HUES48 (cell line): Measurements from ENCODE around the gene E2F3.

Experiments
- H3K27ac ChIP-seq: one replicate; pipeline ENCODE4 v1.7.0; 2013; ENCODE audit warnings: low read depth, low read length, inconsistent platforms
- H3K27me3 ChIP-seq: 2 replicates; pipeline ENCODE4 v1.6.1; 2013; ENCODE audit warnings: mild to moderate bottlenecking, low read length; ENCODE audit not compliant: control insufficient read depth, insufficient read depth
- H3K36me3 ChIP-seq: 2 replicates; pipeline ENCODE4 v1.6.1; 2013; ENCODE audit warnings: low read length; ENCODE audit not compliant: control insufficient read depth, insufficient read depth
- H3K4me1 ChIP-seq: 2 replicates; pipeline ENCODE4 v1.6.1; 2013; ENCODE audit warnings: mild to moderate bottlenecking, low read length; ENCODE audit not compliant: control insufficient read depth, insufficient read depth
- H3K4me3 ChIP-seq: 2 replicates; pipeline ENCODE4 v1.5.1; 2013; ENCODE audit warnings: mild to moderate bottlenecking, low read depth, low read length
- H3K9ac ChIP-seq: 2 replicates; pipeline ENCODE4 v1.6.1; 2013; ENCODE audit warnings: mild to moderate bottlenecking, low read depth, low read length, moderate library complexity
- H3K9me3 ChIP-seq: 2 replicates; pipeline ENCODE4 v1.6.1; 2013; ENCODE audit warnings: low read length; ENCODE audit not compliant: control insufficient read depth, insufficient read depth

Gene E2F3

GRCh38 chr6:20533746-20534294 lies 132.1 kb downstream of the E2F3 start:
- peaks cover 15% of the 10 kb centered on the region for H3K4me1 ChIP-seq
- peak overlapping the region; percentile 96 for H3K27ac ChIP-seq
- H3K4me3 ChIP-seq: peak overlapping the region; percentile 86
- no peaks in the 10 kb centered on the region for H3K27me3 ChIP-seq
- H3K9me3 ChIP-seq: no peaks in the 10 kb centered on the region
- H3K9ac ChIP-seq: peak overlapping the region; percentile 89
- H3K36me3 ChIP-seq: no peaks in the 10 kb centered on the region

DNA sequence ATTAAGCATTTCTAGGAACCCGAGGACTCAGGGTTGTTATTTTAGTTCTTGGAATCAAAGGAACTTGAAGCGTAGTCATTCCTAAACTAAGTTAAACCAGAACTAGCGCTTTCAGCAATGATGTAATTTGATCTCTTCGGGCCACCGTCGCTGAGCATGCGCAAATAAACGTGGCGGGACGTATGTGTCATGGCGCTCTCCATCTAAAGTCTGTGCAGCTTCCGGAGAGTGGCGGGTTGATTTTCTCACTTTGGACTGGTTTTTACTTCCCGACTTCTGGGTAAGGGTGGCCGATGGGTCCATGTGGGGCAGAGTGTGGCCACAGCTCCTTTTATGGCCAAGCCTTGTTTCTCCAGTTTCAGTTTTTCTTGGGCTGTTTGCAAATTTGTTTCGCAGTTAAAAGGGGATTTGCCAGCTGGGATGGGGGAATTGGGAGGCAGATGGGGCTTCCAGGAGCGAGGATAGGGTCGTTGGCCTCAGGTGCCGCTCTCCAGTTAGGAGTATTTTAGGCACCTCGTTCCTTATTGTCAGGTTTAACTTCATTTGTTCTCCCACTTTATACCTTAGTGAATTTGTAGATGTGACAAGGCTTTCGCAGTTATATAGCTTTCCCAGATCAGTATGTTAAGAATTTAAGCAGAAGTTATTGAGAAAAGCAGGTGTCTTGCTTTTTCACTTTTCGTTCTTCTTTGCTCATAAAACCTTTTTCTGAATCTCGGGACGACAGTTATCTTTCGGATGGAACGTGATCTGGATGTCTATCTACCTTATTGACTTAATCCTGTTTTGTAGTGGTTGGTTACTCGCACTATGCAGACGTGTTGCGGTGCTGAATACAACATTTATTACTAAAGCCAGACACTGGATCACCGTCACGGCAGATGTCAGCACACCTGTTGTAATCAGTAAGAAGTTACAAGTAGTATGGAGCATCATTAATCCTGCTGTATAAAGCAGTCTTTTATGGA lies 132.9 kb downstream of the E2F3 start, which contains the start of gene CDKAL1:
Gene CDKAL1, plus strand, starts transcription at position 163 of the 968 bp plus-strand sequence. CDS start 11,894 bp downstream, outside the sequence.
- Histone ChIP-seq H3K4me3 (peak within 1 kb of the TSS; percentile 86), H3K9me3 (no peaks in the 10 kb centered on the region), H3K9ac (peak within 1 kb of the TSS; percentile 89), H3K36me3 (no peaks in the 10 kb centered on the region), H3K27me3 (no peaks in the 10 kb centered on the region), H3K27ac (peak within 1 kb of the TSS; percentile 96), H3K4me1 (peaks cover 15% of the 10 kb centered on the region)

- Histone ChIP-seq H3K27me3 (no peaks in the 10 kb centered on the region), H3K4me3 (no peak overlapping the region), H3K9me3 (no peaks in the 10 kb centered on the region), H3K27ac (no peak overlapping the region), H3K36me3 (peaks cover 7% of the 10 kb centered on the region; the same call in 1 of the 2 replicates), H3K4me1 (peaks cover 15% of the 10 kb centered on the region), H3K9ac (no peak overlapping the region)
Measured at GRCh38 chr6:20538131-20538662, 136.5 kb downstream of the E2F3 start.

GRCh38 chr6:20538907-20539306 lies 137.2 kb downstream of the E2F3 start:
- H3K9me3 ChIP-seq: no peaks in the 10 kb centered on the region
- H3K4me3 ChIP-seq: no peak overlapping the region
- H3K27ac ChIP-seq: no peak overlapping the region
- no peaks in the 10 kb centered on the region for H3K27me3 ChIP-seq
- H3K4me1 ChIP-seq: peaks cover 10% of the 10 kb centered on the region; the same call in 1 of the 2 replicates
- H3K9ac ChIP-seq: no peak overlapping the region
- peaks cover 7% of the 10 kb centered on the region; the same call in 1 of the 2 replicates for H3K36me3 ChIP-seq

GRCh38 chr6:20539387-20539786 lies 137.7 kb downstream of the E2F3 start:
- H3K36me3 ChIP-seq: peaks cover 7% of the 10 kb centered on the region; the same call in 1 of the 2 replicates
- H3K4me1 ChIP-seq: peaks cover 10% of the 10 kb centered on the region; the same call in 1 of the 2 replicates
- H3K4me3 ChIP-seq: no peak overlapping the region
- H3K9me3 ChIP-seq: no peaks in the 10 kb centered on the region
- H3K9ac ChIP-seq: no peak overlapping the region
- H3K27ac ChIP-seq: no peak overlapping the region
- H3K27me3 ChIP-seq: no peaks in the 10 kb centered on the region

DNA sequence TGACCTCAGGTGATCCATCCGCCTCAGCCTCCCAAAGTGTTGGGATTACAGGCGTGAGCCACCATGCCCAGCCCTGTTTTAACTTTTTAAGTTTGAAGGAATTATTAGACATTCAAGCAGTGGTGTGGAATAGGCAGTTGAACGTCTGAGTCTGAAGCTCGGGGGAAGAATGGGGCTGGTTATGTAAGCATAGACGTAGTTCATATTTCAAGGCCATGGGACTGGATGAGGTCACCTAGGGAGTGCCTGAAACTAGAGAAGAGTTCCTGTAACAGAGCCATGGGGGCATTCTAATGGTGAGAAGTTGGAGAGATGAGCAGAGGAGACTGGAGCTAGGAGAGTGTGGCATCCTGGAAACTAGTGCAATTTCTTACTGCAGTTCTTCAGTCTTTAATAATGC lies 139.0 kb downstream of the E2F3 start:
- H3K4me3 ChIP-seq: no peak overlapping the region
- H3K36me3 ChIP-seq: peaks cover 7% of the 10 kb centered on the region; the same call in 1 of the 2 replicates
- H3K4me1 ChIP-seq: peaks cover 7% of the 10 kb centered on the region; the same call in 1 of the 2 replicates
- H3K27ac ChIP-seq: no peak overlapping the region
- no peak overlapping the region for H3K9ac ChIP-seq
- no peaks in the 10 kb centered on the region for H3K9me3 ChIP-seq
- H3K27me3 ChIP-seq: no peaks in the 10 kb centered on the region

DNA sequence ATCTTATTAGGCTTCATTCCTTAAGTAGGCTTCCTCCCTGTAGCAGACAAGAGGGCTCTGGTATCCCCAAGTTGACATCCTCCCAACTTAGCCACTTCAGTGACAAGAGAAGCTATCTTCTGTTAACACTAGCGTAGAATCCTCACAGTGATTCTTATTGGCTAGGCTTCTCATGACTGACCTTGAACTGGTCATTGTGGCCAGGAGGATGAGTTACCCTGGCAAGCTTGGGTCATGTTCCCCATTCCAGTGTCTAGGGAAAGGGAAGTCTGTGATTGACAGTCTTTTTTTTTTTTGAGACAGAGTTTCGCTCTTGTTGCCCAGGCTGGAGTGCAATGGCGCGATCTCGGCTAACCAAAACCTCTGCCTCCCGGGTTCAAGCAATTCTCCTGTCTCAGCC lies 139.7 kb downstream of the E2F3 start:
- Histone ChIP-seq H3K9me3 (no peaks in the 10 kb centered on the region), H3K4me1 (peaks cover 7% of the 10 kb centered on the region; the same call in 1 of the 2 replicates), H3K27ac (no peak overlapping the region), H3K9ac (no peak overlapping the region), H3K4me3 (no peak overlapping the region), H3K36me3 (peaks cover 7% of the 10 kb centered on the region; the same call in 1 of the 2 replicates), H3K27me3 (no peaks in the 10 kb centered on the region)

DNA sequence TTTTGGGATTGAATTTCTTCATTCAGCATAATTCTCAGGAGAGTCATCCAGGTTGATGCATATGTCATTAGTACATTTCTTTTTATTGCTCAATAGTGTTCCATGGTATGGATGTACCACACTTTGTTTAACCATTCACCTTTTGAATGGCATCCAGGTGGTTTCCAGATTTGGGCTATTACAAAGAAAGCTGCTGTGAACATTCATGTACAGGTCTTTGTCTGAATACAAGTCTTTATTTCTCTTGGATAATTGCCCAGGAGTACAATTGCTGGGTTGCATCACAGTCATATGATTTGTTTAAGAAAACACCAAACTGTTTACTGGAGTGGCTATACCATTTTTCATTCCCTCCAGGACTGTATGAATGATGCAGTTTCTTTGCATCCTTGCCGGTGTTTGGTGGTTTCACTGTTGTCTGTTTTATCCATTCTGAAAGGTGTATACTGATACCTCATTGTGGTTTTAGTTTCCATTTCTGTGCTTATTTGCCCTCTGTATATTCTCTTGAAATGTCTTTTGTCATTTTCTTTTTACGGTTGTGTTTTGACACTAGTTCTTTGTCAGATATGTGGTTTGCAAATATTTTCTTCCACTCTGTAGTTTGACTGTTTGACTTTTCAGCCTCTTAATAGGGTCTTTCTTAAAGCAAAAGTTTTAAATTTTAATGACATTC lies 141.4 kb downstream of the E2F3 start:
- Histone ChIP-seq H3K36me3 (peaks cover 19% of the 10 kb centered on the region; the same call in 1 of the 2 replicates), H3K27me3 (no peaks in the 10 kb centered on the region), H3K9me3 (no peaks in the 10 kb centered on the region), H3K27ac (no peak overlapping the region), H3K4me3 (no peak overlapping the region), H3K4me1 (peaks cover 7% of the 10 kb centered on the region; the same call in 1 of the 2 replicates), H3K9ac (no peak overlapping the region)
